Erythroblast (primary cell): ENCODE results near the gene NRM.

Source experiments
- GATA1 ChIP-seq: IDR thresholded peaks from 2 replicates; pipeline ENCODE4 v1.6.1; 2011; ENCODE audit warnings: low read depth, mild to moderate bottlenecking, control low read depth, low read length, moderate library complexity
- POLR2A ChIP-seq: IDR thresholded peaks from 2 replicates; pipeline ENCODE4 v1.6.1; 2011; ENCODE audit warnings: mild to moderate bottlenecking, low read length

DNA sequence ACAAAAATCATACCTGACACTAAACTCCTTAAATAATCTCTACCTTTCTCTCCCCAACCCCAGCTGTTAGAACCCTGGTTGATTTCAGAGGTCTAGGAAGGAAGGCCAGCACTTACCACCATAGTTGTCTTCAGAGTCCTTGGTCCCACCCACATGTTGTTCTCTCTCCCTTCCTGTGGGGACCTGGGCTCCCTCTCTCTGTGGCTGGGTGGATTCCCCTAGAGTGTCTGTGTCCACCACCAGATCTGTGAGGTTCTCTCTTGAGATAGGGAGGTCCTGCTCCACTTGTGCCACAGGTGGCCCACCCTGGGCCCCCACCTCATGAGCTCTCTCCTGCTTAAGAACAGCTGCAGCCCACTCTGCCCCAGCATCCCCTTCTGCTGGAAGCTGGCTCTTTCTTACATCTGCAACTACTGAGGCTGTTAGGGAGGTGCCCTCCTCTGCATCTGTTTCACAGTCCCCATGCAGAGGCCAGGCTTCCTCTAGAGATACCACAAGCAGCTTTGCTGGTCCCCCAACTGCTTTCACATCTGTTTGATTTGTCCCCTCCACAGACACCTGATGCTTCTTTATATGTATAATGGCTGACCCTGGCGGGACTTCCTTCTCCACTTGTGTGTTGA lies 21.1 kb upstream of the NRM start:
- no peak for TF ChIP-seq POLR2A
- TF ChIP-seq GATA1 = no peak
